IMR-90 (cell line): ENCODE measurements around the gene KHDRBS1. TPM values are rescaled to one million over a fixed set of nuclear protein-coding genes. Genes with fewer than 3 reads are reported as not detected.
A peak's percentile ranks its signal among the peaks of the same experiment; 100 is the strongest.

ENCODE experiments used
- ATAC-seq: fragments of 200-7000 bp; cut with Tn5 transposase; 2 replicates; pipeline ENCODE4 v1.9.1; 2020; ENCODE audit warnings: low read depth, mild to moderate bottlenecking, moderate library complexity
- BruUV-seq: library from RNA; stranded (reverse); fragments of 400-500 nt; replicated peaks from 2 replicates; lab custom pipeline; 2021; lab: Mats Ljungman, UMichigan
- CTCF ChIA-PET: fragments of 300-600 bp; formaldehyde crosslinking; extraction: SDS; loops from one replicate; lab custom pipeline; 2021; ENCODE audit warnings: antibody characterized with exemption; lab: Yijun Ruan, JAX
- POLR2A ChIA-PET: fragments of 300-600 bp; sonication (Branson Sonifier 250); formaldehyde crosslinking; loops from one replicate; lab custom pipeline; 2022; ENCODE audit warnings: antibody characterized with exemption; ENCODE audit not compliant: unreplicated experiment; lab: Charles Lee
- DNase-seq: peaks from one replicate; pipeline ENCODE4 v3.0.0; 2013
- H2AFZ ChIP-seq: replicated peaks from 2 replicates; pipeline ENCODE3; 2013; ENCODE audit warnings: low read length, mild to moderate bottlenecking; ENCODE audit not compliant: poor library complexity
- H2AK5ac ChIP-seq: 2 replicates; pipeline ENCODE4 v1.6.1; 2013; ENCODE audit warnings: low read depth, low read length, inconsistent platforms
- H2AK9ac ChIP-seq: replicated peaks from 2 replicates; pipeline ENCODE3; 2013; ENCODE audit warnings: mild to moderate bottlenecking, low read depth, low read length, moderate library complexity; ENCODE audit not compliant: poor library complexity
- H2BK120ac ChIP-seq: 2 replicates; pipeline ENCODE4 v1.6.1; 2013; ENCODE audit warnings: low read depth, low read length, inconsistent platforms
- H2BK15ac ChIP-seq: 3 replicates; pipeline ENCODE4 v1.6.1; 2013; ENCODE audit warnings: low read depth, low read length, inconsistent platforms
- H2BK20ac ChIP-seq: 2 replicates; pipeline ENCODE4 v1.6.1; 2013; ENCODE audit warnings: low read depth, mild to moderate bottlenecking, inconsistent platforms, low read length, moderate library complexity
- H2BK5ac ChIP-seq: 2 replicates; pipeline ENCODE4 v1.6.1; 2013; ENCODE audit warnings: mild to moderate bottlenecking, low read depth, low read length, inconsistent platforms; ENCODE audit not compliant: poor library complexity, severe bottlenecking
- H3K14ac ChIP-seq: replicated peaks from 2 replicates; pipeline ENCODE4 v1.6.1; 2013; ENCODE audit warnings: low read depth, low read length, inconsistent platforms
- H3K18ac ChIP-seq: 2 replicates; pipeline ENCODE4 v1.6.1; 2013; ENCODE audit warnings: low read depth, low read length, control low read depth
- H3K23ac ChIP-seq: 2 replicates; pipeline ENCODE4 v1.6.1; 2013; ENCODE audit warnings: low read depth, low read length, inconsistent platforms
- H3K27ac ChIP-seq: 2 replicates; pipeline ENCODE4 v1.5.1; 2013; ENCODE audit warnings: mild to moderate bottlenecking, control low read depth, low read length; ENCODE audit not compliant: insufficient read depth
- H3K27me3 ChIP-seq: 2 replicates; pipeline ENCODE4 v1.6.1; 2013; ENCODE audit warnings: low read length; ENCODE audit not compliant: control insufficient read depth, insufficient read depth
- H3K36me3 ChIP-seq: 2 replicates; pipeline ENCODE4 v1.6.1; 2013; ENCODE audit warnings: low read length, mixed read lengths; ENCODE audit not compliant: control insufficient read depth, insufficient read depth
- H3K4ac ChIP-seq: 2 replicates; pipeline ENCODE4 v1.6.1; 2013; ENCODE audit warnings: low read depth, low read length, inconsistent platforms
- H3K4me1 ChIP-seq: 2 replicates; pipeline ENCODE4 v1.6.1; 2013; ENCODE audit warnings: low read length, mixed read lengths; ENCODE audit not compliant: control insufficient read depth, insufficient read depth
- H3K4me2 ChIP-seq: 2 replicates; pipeline ENCODE4 v1.6.1; 2013; ENCODE audit warnings: low read depth, mild to moderate bottlenecking, control low read depth, low read length, moderate library complexity
- H3K4me3 ChIP-seq: 2 replicates; pipeline ENCODE4 v1.5.1; 2013; ENCODE audit warnings: low read depth, mild to moderate bottlenecking, control low read depth, low read length, moderate library complexity; ENCODE audit not compliant: insufficient read depth
- H3K56ac ChIP-seq: 2 replicates; pipeline ENCODE4 v1.6.1; 2013; ENCODE audit warnings: low read length, inconsistent platforms; ENCODE audit not compliant: insufficient read depth; ENCODE audit errors: extremely low read depth
- H3K79me1 ChIP-seq, 2 experiments: 2 replicates each; pipeline ENCODE4 v1.6.1; 2013; ENCODE audit warnings: low read length in 2 of 2, inconsistent platforms in 1 of 2, low read depth in 1 of 2
- H3K9ac ChIP-seq: 2 replicates; pipeline ENCODE4 v1.6.1; 2013; ENCODE audit warnings: low read depth, low read length, control low read depth
- H3K9me1 ChIP-seq: 2 replicates; pipeline ENCODE4 v1.6.1; 2013; ENCODE audit warnings: low read length, inconsistent platforms; ENCODE audit not compliant: insufficient read depth
- H3K9me3 ChIP-seq: 2 replicates; pipeline ENCODE4 v1.6.1; 2013; ENCODE audit warnings: low read length; ENCODE audit not compliant: control insufficient read depth, insufficient read depth
- H4K20me1 ChIP-seq: 2 replicates; pipeline ENCODE4 v1.6.1; 2013; ENCODE audit warnings: low read length, inconsistent platforms; ENCODE audit not compliant: insufficient read depth
- H4K5ac ChIP-seq: 2 replicates; pipeline ENCODE4 v1.6.1; 2013; ENCODE audit warnings: mild to moderate bottlenecking, low read depth, low read length, control low read depth
- H4K8ac ChIP-seq, 2 experiments: 2 replicates each; pipeline ENCODE4 v1.6.1; 2013; ENCODE audit warnings: low read depth in 2 of 2, low read length in 2 of 2, control low read depth in 1 of 2, inconsistent platforms in 1 of 2
- H4K91ac ChIP-seq: 2 replicates; pipeline ENCODE4 v1.6.1; 2013; ENCODE audit warnings: low read depth, low read length, inconsistent platforms; ENCODE audit not compliant: insufficient read depth
- BHLHE40 ChIP-seq: fragments of 150-350 bp; IDR thresholded peaks from 2 replicates; pipeline ENCODE4 v1.6.1; 2016; ENCODE audit warnings: mild to moderate bottlenecking, low read depth, low read length
- CEBPB ChIP-seq: IDR thresholded peaks from 2 replicates; pipeline ENCODE4 v1.6.1; 2012; ENCODE audit warnings: low read depth, low read length, improper control_type of control experiment
- CHD1 ChIP-seq: IDR thresholded peaks from 2 replicates; pipeline ENCODE4 v1.6.1; 2012; ENCODE audit warnings: low read depth, low read length, improper control_type of control experiment
- CTCF ChIP-seq: conservative IDR thresholded peaks from 2 replicates; pipeline ENCODE4 v1.5.1; 2012; ENCODE audit warnings: mild to moderate bottlenecking, low read depth, low read length, improper control_type of control experiment
- FOS ChIP-seq: fragments of 150-350 bp; IDR thresholded peaks from 2 replicates; pipeline ENCODE4 v1.6.1; 2016; ENCODE audit warnings: low read depth, low read length
- MAFK ChIP-seq: IDR thresholded peaks from 2 replicates; pipeline ENCODE4 v1.6.1; 2012; ENCODE audit warnings: low read depth, low read length, improper control_type of control experiment
- MAZ ChIP-seq: IDR thresholded peaks from 2 replicates; pipeline ENCODE4 v1.6.1; 2012; ENCODE audit warnings: low read depth, mild to moderate bottlenecking, low read length, improper control_type of control experiment, moderate library complexity, borderline replicate concordance
- MXI1 ChIP-seq: IDR thresholded peaks from 2 replicates; pipeline ENCODE4 v1.6.1; 2012; ENCODE audit warnings: low read depth, mild to moderate bottlenecking, low read length, moderate library complexity, borderline replicate concordance
- NFE2L2 ChIP-seq: fragments of 150-350 bp; IDR thresholded peaks from 2 replicates; pipeline ENCODE4 v1.6.1; 2016; ENCODE audit warnings: low read depth, mild to moderate bottlenecking, low read length
- POLR2A ChIP-seq: IDR thresholded peaks from 2 replicates; pipeline ENCODE4 v1.6.1; 2012; ENCODE audit warnings: mild to moderate bottlenecking, low read depth, low read length
- RAD21 ChIP-seq: IDR thresholded peaks from 2 replicates; pipeline ENCODE4 v1.6.1; 2012; ENCODE audit warnings: low read length, improper control_type of control experiment
- RCOR1 ChIP-seq: IDR thresholded peaks from 2 replicates; pipeline ENCODE4 v1.6.1; 2012; ENCODE audit warnings: mild to moderate bottlenecking, low read length, improper control_type of control experiment; ENCODE audit not compliant: insufficient replicate concordance
- RFX5 ChIP-seq: IDR thresholded peaks from 2 replicates; pipeline ENCODE4 v1.8.0; 2012; ENCODE audit warnings: low read depth, mild to moderate bottlenecking, low read length, moderate library complexity
- SMC3 ChIP-seq: fragments of 150-350 bp; IDR thresholded peaks from 2 replicates; pipeline ENCODE4 v1.6.1; 2016; ENCODE audit warnings: low read depth, mild to moderate bottlenecking, antibody characterized with exemption, low read length, moderate library complexity
- USF2 ChIP-seq: fragments of 150-350 bp; IDR thresholded peaks from 2 replicates; pipeline ENCODE4 v1.6.1; 2017; ENCODE audit warnings: mild to moderate bottlenecking, antibody characterized with exemption, low read length, low read depth
- WGBS, 2 experiments: methylation state at CpG; one replicate each; pipeline versions ENCODE4 v1.1.5 to v1.1.7; 2013; ENCODE audit warnings: missing lambda C conversion rate in 2 of 2; ENCODE audit not compliant: insufficient read length in 1 of 2; ENCODE audit errors: extremely low coverage in 2 of 2; 5-methylcytosine and 5-hydroxymethylcytosine counted together
- dilution Hi-C: fragments of 300-500 bp; cut with HindIII; formaldehyde crosslinking; loops from one replicate; pipeline ENCODE4 v1.14.3; 2018; ENCODE audit warnings: low sequenced_read_pairs; ENCODE audit not compliant: unreplicated experiment
- in situ Hi-C: fragments of 300-500 bp; cut with MboI; formaldehyde crosslinking; loops from 3 replicates; pipeline ENCODE4 v1.14.3; 2019; ENCODE audit warnings: low sequenced_read_pairs, inconsistent platforms, mixed read lengths
- intact Hi-C: fragments of 100-400 bp; cut with micrococcal nuclease; formaldehyde crosslinking; loops from 2 replicates; pipeline ENCODE4 v1.10.0; 2022
- polyA plus RNA-seq, 3 experiments: library from polyadenylated mRNA; depleted of rRNA; stranded (reverse); fragments of >200 nt; gene quantifications; 2 replicates each; pipeline ENCODE4 v1.2.3, GENCODE V29; 2012; ENCODE audit warnings: low replicate concordance in 1 of 3
- total RNA-seq: library from RNA; depleted of rRNA; stranded (reverse); fragments of >200 nt; gene quantifications from 2 replicates; pipeline ENCODE4 v1.2.3, GENCODE V29; 2012

KHDRBS1 gene
- total and polyA plus RNA-seq, 2 of the 4 experiments (the other 2 are of a cell fraction): 33.7 to 67.6 TPM

GRCh38 chr1:32072622-32073298 is 59.1 kb downstream of the KHDRBS1 start, which contains the start of gene TMEM39B:
Gene TMEM39B, plus strand, starts transcription at chr1:32072939. Its CDS starts 109 bp downstream, at chr1:32073048.
- Histone ChIP-seq H3K27ac (peak within 1 kb of the TSS; percentile 95), H2BK15ac (peak within 1 kb of the TSS; percentile 88), H2AFZ (peak within 1 kb of the TSS; percentile 99), H3K23ac (peak within 1 kb of the TSS; percentile 99), H3K56ac (peak within 1 kb of the TSS; percentile 93), H4K91ac (peak within 1 kb of the TSS; percentile 98), H3K9me1 (peaks cover 17% of the 10 kb centered on the region), H2BK5ac (peak within 1 kb of the TSS; percentile 96), H4K5ac (peak within 1 kb of the TSS; percentile 88), H2AK9ac (peak within 1 kb of the TSS; percentile 99), H3K79me1 (peaks cover 26 to 65% of the 10 kb centered on the region in 2 experiments), H4K8ac (peak within 1 kb of the TSS; percentile 94 to 96), H3K9ac (peak within 1 kb of the TSS; percentile 93), H3K4me3 (peak within 1 kb of the TSS; percentile 84), H2AK5ac (peak within 1 kb of the TSS; percentile 87), H4K20me1 (peaks cover 9% of the 10 kb centered on the region), H3K14ac (peak within 1 kb of the TSS; percentile 99), H2BK120ac (peak within 1 kb of the TSS; percentile 92), H3K36me3 (peaks cover 19% of the 10 kb centered on the region), H3K9me3 (no peaks in the 10 kb centered on the region), H3K18ac (peak within 1 kb of the TSS; percentile 87), H2BK20ac (peak within 1 kb of the TSS; percentile 88), H3K27me3 (no peaks in the 10 kb centered on the region), H3K4ac (peak within 1 kb of the TSS; percentile 99), H3K4me2 (peak within 1 kb of the TSS; percentile 91), H3K4me1 (peaks cover 10% of the 10 kb centered on the region)
- dilution Hi-C loops (no loop called here), intact Hi-C loops (loop anchor here (2.0 to 5.0 kb wide), 2 partner anchors 35 to 108 kb away; partner anchors contain the start of gene KPNA6), in situ Hi-C loops (no loop called here)
- peak; percentile 95 for DNase-seq
- 0% methylated on average over 31 of the region's 67 CpGs; no CpG with 5 or more reads in 1 of the 2 experiments for WGBS, 2 experiments
- TF ChIP-seq CTCF (no peak), FOS (no peak), RAD21 (no peak), USF2 (0 out of 2 replicates have a peak, but pooled peaks have one; percentile 2), NFE2L2 (no peak), MXI1 (peak; percentile 53; the same call in 1 of the 2 replicates), MAFK (no peak), BHLHE40 (no peak), POLR2A (peak; percentile 52), SMC3 (no peak), CEBPB (no peak), CHD1 (0 out of 2 replicates have a peak, but pooled peaks have one; percentile 33), RCOR1 (no peak), MAZ (peak; percentile 66; the same call in 1 of the 2 replicates), RFX5 (no peak)
- BruUV-seq: no TSS peak
- peak; percentile 87 for ATAC-seq
- ChIA-PET POLR2A (interaction anchor here (0.5 kb wide), 2 partner anchors 36 to 435 kb away, joined by 4 to 12 read pairs; no protein-coding TSS in a partner anchor), CTCF (interaction anchor here (1.1 to 1.4 kb wide), 2 partner anchors 10 to 36 kb away, joined by 3 to 5 read pairs; no protein-coding TSS in a partner anchor)
